Liver (tissue), 9 donors: ENCODE results near the gene CDC23. TPM values are rescaled to one million over a fixed set of nuclear protein-coding genes. Genes with fewer than 3 reads are reported as not detected.

Source experiments
- DNase-seq: peaks from one replicate; pipeline ENCODE4 v3.0.0-alpha.2; 2017; ENCODE audit warnings: low spot score
- H3K27ac ChIP-seq, 2 donors: one replicate each; pipeline ENCODE4 v1.7.0; 2013; ENCODE audit warnings: inconsistent platforms in 2 of 2, low read length in 2 of 2, control low read depth in 1 of 2, low read depth in 1 of 2, mild to moderate bottlenecking in 1 of 2
- H3K27me3 ChIP-seq, 4 donors: one replicate each; pipeline versions ENCODE4 v1.6.1 to v1.7.0; 2013; ENCODE audit warnings: low read length in 3 of 4, inconsistent platforms in 1 of 4, mild to moderate bottlenecking in 1 of 4, moderate library complexity in 1 of 4; ENCODE audit not compliant: control insufficient read depth in 4 of 4, insufficient read depth in 4 of 4
- H3K36me3 ChIP-seq, 4 donors: one replicate each; pipeline versions ENCODE4 v1.6.1 to v1.7.0; 2013; ENCODE audit warnings: low read length in 3 of 4, mild to moderate bottlenecking in 3 of 4, low read depth in 1 of 4, moderate library complexity in 1 of 4; ENCODE audit not compliant: control insufficient read depth in 4 of 4, insufficient read depth in 3 of 4
- H3K4me1 ChIP-seq, 4 donors: one replicate each; pipeline versions ENCODE4 v1.6.1 to v1.7.0; 2013; ENCODE audit warnings: low read length in 3 of 4, mild to moderate bottlenecking in 3 of 4, moderate library complexity in 1 of 4; ENCODE audit not compliant: control insufficient read depth in 4 of 4, insufficient read depth in 4 of 4
- H3K4me3 ChIP-seq, 3 donors: one replicate each; pipeline versions ENCODE4 v1.6.1 to v1.7.0; 2013; ENCODE audit warnings: low read length in 3 of 3, control low read depth in 1 of 3, low read depth in 1 of 3, mild to moderate bottlenecking in 1 of 3
- H3K9ac ChIP-seq, 2 donors: one replicate each; pipeline ENCODE4 v1.7.0; 2013; ENCODE audit warnings: low read length in 2 of 2, mild to moderate bottlenecking in 2 of 2, moderate library complexity in 2 of 2, control low read depth in 1 of 2, low read depth in 1 of 2
- H3K9me3 ChIP-seq, 4 donors: one replicate each; pipeline versions ENCODE4 v1.6.1 to v1.7.0; 2013; ENCODE audit warnings: low read length in 3 of 4; ENCODE audit not compliant: control insufficient read depth in 4 of 4
- ATF3 ChIP-seq: IDR thresholded peaks from 2 replicates; pipeline ENCODE4 v1.6.1; 2016; ENCODE audit warnings: antibody characterized with exemption
- CTCF ChIP-seq: fragments of 150-350 bp; IDR thresholded peaks from 2 replicates; pipeline ENCODE4 v1.5.1; 2017; ENCODE audit warnings: improper control_type of control experiment, low read depth, low read length; ENCODE audit not compliant: missing input control
- EGR1 ChIP-seq, 2 donors: IDR thresholded peaks; 2 replicates each; pipeline ENCODE4 v1.6.1; 2016 to 2018; ENCODE audit warnings: antibody characterized with exemption in 2 of 2, low read depth in 2 of 2
- FOXA1 ChIP-seq: IDR thresholded peaks from 2 replicates; pipeline ENCODE4 v1.6.1; 2016; ENCODE audit warnings: antibody characterized with exemption
- FOXA2 ChIP-seq: IDR thresholded peaks from 2 replicates; pipeline ENCODE4 v1.6.1; 2016; ENCODE audit warnings: antibody characterized with exemption
- GABPA ChIP-seq, 2 donors: IDR thresholded peaks in 1 of 2; conservative IDR thresholded peaks in 1 of 2; 2 replicates each; pipeline ENCODE4 v1.6.1; 2016; ENCODE audit warnings: antibody characterized with exemption in 2 of 2, mild to moderate bottlenecking in 1 of 2, moderate library complexity in 1 of 2
- HNF4A ChIP-seq, 2 donors: conservative IDR thresholded peaks; 2 replicates each; pipeline ENCODE4 v1.6.1; 2016; ENCODE audit warnings: antibody characterized with exemption in 2 of 2, mild to moderate bottlenecking in 2 of 2
- HNF4G ChIP-seq: IDR thresholded peaks from 2 replicates; pipeline ENCODE4 v1.6.1; 2016; ENCODE audit warnings: antibody characterized with exemption
- JUND ChIP-seq, 2 donors: IDR thresholded peaks; 2 replicates each; pipeline ENCODE4 v1.6.1; 2016; ENCODE audit warnings: antibody characterized with exemption in 2 of 2
- MAX ChIP-seq: IDR thresholded peaks from 2 replicates; pipeline ENCODE4 v1.6.1; 2016; ENCODE audit warnings: antibody characterized with exemption
- NR2F2 ChIP-seq: IDR thresholded peaks from 2 replicates; pipeline ENCODE4 v1.6.1; 2016; ENCODE audit warnings: antibody characterized with exemption
- RAD21 ChIP-seq, 2 donors: IDR thresholded peaks; 2 replicates each; pipeline ENCODE4 v1.6.1; 2016; ENCODE audit warnings: antibody characterized with exemption in 2 of 2, mild to moderate bottlenecking in 2 of 2
- REST ChIP-seq: IDR thresholded peaks from 2 replicates; pipeline ENCODE4 v1.6.1; 2016; ENCODE audit warnings: antibody characterized with exemption, mild to moderate bottlenecking
- RXRA ChIP-seq, 2 donors: IDR thresholded peaks; 2 replicates each; pipeline ENCODE4 v1.6.1; 2017 to 2018; ENCODE audit warnings: antibody characterized with exemption in 2 of 2, mild to moderate bottlenecking in 1 of 2
- SP1 ChIP-seq: IDR thresholded peaks from 2 replicates; pipeline ENCODE4 v1.6.1; 2018; ENCODE audit warnings: antibody characterized with exemption, mild to moderate bottlenecking
- TAF1 ChIP-seq: conservative IDR thresholded peaks from 2 replicates; pipeline ENCODE4 v1.6.1; 2016; ENCODE audit warnings: antibody characterized with exemption, mild to moderate bottlenecking
- YY1 ChIP-seq: IDR thresholded peaks from 2 replicates; pipeline ENCODE4 v1.6.1; 2016; ENCODE audit warnings: antibody characterized with exemption, mild to moderate bottlenecking
- ZBTB33 ChIP-seq: IDR thresholded peaks from 2 replicates; pipeline ENCODE4 v1.6.1; 2016; ENCODE audit warnings: antibody characterized with exemption
- WGBS: extraction: QIAGEN DNeasy Blood & Tissue Kit; methylation state at CpG from one replicate; pipeline ENCODE4 v1.1.7; 2013; 5-methylcytosine and 5-hydroxymethylcytosine counted together
- polyA plus RNA-seq, 2 donors: library from polyadenylated mRNA; stranded (reverse) in 1 of 2; unstranded in 1 of 2; fragments of 200-250 nt in 1 of 2; fragments of >200 nt in 1 of 2; fragmentation: Nextera tagmentation in 1 of 2; extraction: Ambion mirVana in 1 of 2; gene quantifications; one replicate each; pipeline versions ENCODE4 v1.2.1 to v1.2.3, GENCODE V29; 2013 to 2015
- total RNA-seq, 2 donors: library from RNA; depleted of rRNA; stranded (reverse); fragments of >200 nt; gene quantifications; one replicate each; pipeline ENCODE4 v1.2.3, GENCODE V29; 2014
- donor health status: healthy.
- donor health status: healthy.
- donor health status: healthy.
- donor health status: healthy.
- donor health status: healthy.

Gene CDC23
- total RNA-seq (10 to 100 TPM; 15.7 to 23.8 TPM), polyA plus RNA-seq (10 to 100 TPM; 10.5 to 12.6 TPM)

GRCh38 chr5:138213161-138214029 is at the start of gene CDC23:
Gene CDC23, minus strand, starts transcription at chr5:138213323. Its CDS starts 11 bp downstream, at chr5:138213312.
- H3K4me1 ChIP-seq: peaks cover 7 to 16% (median 13%) of the 10 kb centered on the region in 4 donors
- DNase-seq: peak; percentile 91
- peak within 1 kb of the TSS; percentile 88 to 96 (median 89) for H3K4me3 ChIP-seq
- WGBS: 2% methylated on average over 32 of the region's 32 CpGs
- no peaks in the 10 kb centered on the region for H3K27me3 ChIP-seq
- H3K9ac ChIP-seq: peak within 1 kb of the TSS; percentile 42 to 66
- H3K27ac ChIP-seq: peak within 1 kb of the TSS; percentile 28 to 52
- no peaks in the 10 kb centered on the region for H3K9me3 ChIP-seq
- no peak for TF ChIP-seq ZBTB33
- TF ChIP-seq TAF1: no peak
- TF ChIP-seq JUND (IDR thresholded peaks at IDR 0.05): peak in 1 of 2 donors; percentile 9
- TF ChIP-seq NR2F2: no peak
- TF ChIP-seq MAX: no peak
- TF ChIP-seq REST: no peak
- no peak for TF ChIP-seq FOXA1
- no peak for TF ChIP-seq ATF3
- TF ChIP-seq FOXA2: no peak
- TF ChIP-seq GABPA (IDR thresholded peaks at IDR 0.05 in 1 of 2, conservative IDR thresholded peaks at IDR 0.05 in 1 of 2): peak in 1 of 2 donors; percentile 50
- TF ChIP-seq YY1: peak; percentile 99
- no peak for TF ChIP-seq CTCF
- no peak for TF ChIP-seq RXRA (IDR thresholded peaks at IDR 0.05)
- TF ChIP-seq HNF4G: no peak
- TF ChIP-seq SP1: peak; percentile 86
- no peak for TF ChIP-seq HNF4A (conservative IDR thresholded peaks at IDR 0.05)
- no peak for TF ChIP-seq RAD21 (IDR thresholded peaks at IDR 0.05)
- TF ChIP-seq EGR1 (IDR thresholded peaks at IDR 0.05; ENCODE audit: low read depth in 2 of 2): no peak
- H3K36me3 ChIP-seq: peaks cover 0 to 3% (median under 1%) of the 10 kb centered on the region in 4 donors
